ENCODE measurements around the gene CATSPER1.

Gene CATSPER1

GRCh38 chr11:66039765-66040164 is 13.5 kb upstream of the CATSPER1 start:
- H2AFZ ChIP-seq (ENCODE audit: low read depth, low read length) = no peak overlapping the region
- H3K36me3 ChIP-seq (replicated peaks; ENCODE audit: low read depth, low read length) = no peaks in the 10 kb centered on the region
- TF ChIP-seq, protein P1, sequence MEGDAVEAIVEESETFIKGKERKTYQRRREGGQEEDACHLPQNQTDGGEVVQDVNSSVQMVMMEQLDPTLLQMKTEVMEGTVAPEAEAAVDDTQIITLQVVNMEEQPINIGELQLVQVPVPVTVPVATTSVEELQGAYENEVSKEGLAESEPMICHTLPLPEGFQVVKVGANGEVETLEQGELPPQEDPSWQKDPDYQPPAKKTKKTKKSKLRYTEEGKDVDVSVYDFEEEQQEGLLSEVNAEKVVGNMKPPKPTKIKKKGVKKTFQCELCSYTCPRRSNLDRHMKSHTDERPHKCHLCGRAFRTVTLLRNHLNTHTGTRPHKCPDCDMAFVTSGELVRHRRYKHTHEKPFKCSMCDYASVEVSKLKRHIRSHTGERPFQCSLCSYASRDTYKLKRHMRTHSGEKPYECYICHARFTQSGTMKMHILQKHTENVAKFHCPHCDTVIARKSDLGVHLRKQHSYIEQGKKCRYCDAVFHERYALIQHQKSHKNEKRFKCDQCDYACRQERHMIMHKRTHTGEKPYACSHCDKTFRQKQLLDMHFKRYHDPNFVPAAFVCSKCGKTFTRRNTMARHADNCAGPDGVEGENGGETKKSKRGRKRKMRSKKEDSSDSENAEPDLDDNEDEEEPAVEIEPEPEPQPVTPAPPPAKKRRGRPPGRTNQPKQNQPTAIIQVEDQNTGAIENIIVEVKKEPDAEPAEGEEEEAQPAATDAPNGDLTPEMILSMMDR (IDR thresholded peaks at IDR 0.05; ENCODE audit: low read depth, low read length) = no peak
- TF ChIP-seq EZH2phosphoT487 (IDR thresholded peaks at IDR 0.05; ENCODE audit: low read depth) = no peak
- H3K9me3 ChIP-seq (ENCODE audit: insufficient read depth, low read length) = no peaks in the 10 kb centered on the region
- no peaks in the 10 kb centered on the region; the same call in 1 of the 2 replicates for H3K27me3 ChIP-seq (ENCODE audit: low read depth, low read length)
- H3K9ac ChIP-seq (ENCODE audit: low read length) = no peak overlapping the region
- H3K27ac ChIP-seq (ENCODE audit: low read length) = no peak overlapping the region
- no peaks in the 10 kb centered on the region for H3K79me2 ChIP-seq (ENCODE audit: low read length)
- no peak overlapping the region for H3K4me2 ChIP-seq (ENCODE audit: low read length)
- no peak overlapping the region for H3K4me3 ChIP-seq (ENCODE audit: low read length)
- peaks cover 3% of the 10 kb centered on the region; the same call in 1 of the 2 replicates for H3K4me1 ChIP-seq (ENCODE audit: low read length)
- H4K20me1 ChIP-seq (ENCODE audit: insufficient read depth, low read length) = no peaks in the 10 kb centered on the region

DNA sequence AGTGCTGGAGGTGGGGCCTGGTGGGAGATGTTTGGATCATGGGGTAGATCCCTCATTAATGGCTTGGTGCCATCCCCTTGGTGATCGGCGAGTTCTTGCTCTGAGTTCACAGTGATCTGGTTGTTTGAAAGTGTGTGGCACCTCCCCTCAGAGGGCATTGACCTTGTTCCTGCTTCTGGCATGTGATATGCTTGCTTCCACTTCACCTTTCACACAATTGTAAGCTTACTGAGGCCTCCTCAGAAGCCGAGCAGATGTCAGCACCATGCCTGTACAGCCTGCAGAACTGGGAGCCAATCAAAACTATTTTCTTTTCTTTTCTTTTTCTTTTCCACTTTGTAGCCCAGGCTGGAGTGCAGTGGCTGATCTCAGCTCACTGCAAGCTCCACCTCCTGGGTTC is 11.0 kb upstream of the CATSPER1 start:
- no peak overlapping the region for H2AFZ ChIP-seq (ENCODE audit: low read depth, low read length)
- H3K9me3 ChIP-seq (ENCODE audit: insufficient read depth, low read length) = no peaks in the 10 kb centered on the region

DNA sequence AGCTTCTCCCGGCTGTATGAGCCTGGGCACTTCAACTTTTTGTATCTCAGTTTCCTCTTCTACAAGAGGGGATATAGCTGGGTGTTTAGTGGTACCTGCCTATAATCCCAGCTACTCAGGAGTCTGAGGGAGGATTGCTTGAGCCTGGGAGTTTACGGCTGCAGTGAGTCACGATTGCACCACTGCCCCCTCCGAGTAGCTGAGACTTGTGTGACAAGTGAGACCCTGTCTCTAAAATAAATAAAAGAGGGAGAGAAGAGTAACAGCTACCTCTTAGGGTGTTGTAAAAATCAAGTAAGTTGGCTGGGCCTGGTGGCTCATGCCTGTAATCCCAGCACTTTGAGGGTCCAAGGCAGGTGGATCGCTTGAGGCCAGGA is 10.0 kb upstream of the CATSPER1 start:
- no peak overlapping the region for H3K4me3 ChIP-seq (ENCODE audit: low read length)
- no peaks in the 10 kb centered on the region for H3K79me2 ChIP-seq (ENCODE audit: low read length)
- H3K4me2 ChIP-seq (ENCODE audit: low read length) = no peak overlapping the region
- H3K36me3 ChIP-seq (replicated peaks; ENCODE audit: low read depth, low read length) = no peaks in the 10 kb centered on the region
- TF ChIP-seq EZH2phosphoT487 (IDR thresholded peaks at IDR 0.05; ENCODE audit: low read depth) = no peak
- TF ChIP-seq, protein P1 (IDR thresholded peaks at IDR 0.05; ENCODE audit: low read depth, low read length) = no peak
- peaks cover 4% of the 10 kb centered on the region for H3K4me1 ChIP-seq (ENCODE audit: low read length)
- H3K9me3 ChIP-seq (ENCODE audit: insufficient read depth, low read length) = no peaks in the 10 kb centered on the region
- H3K9ac ChIP-seq (ENCODE audit: low read length) = no peak overlapping the region
- H3K27ac ChIP-seq (ENCODE audit: low read length) = no peak overlapping the region
- no peaks in the 10 kb centered on the region; the same call in 1 of the 2 replicates for H3K27me3 ChIP-seq (ENCODE audit: low read depth, low read length)
- H2AFZ ChIP-seq (ENCODE audit: low read depth, low read length) = no peak overlapping the region
- H4K20me1 ChIP-seq (ENCODE audit: insufficient read depth, low read length) = no peaks in the 10 kb centered on the region

More for the DNA sequence above, 11.0 kb upstream of the CATSPER1 start:
- no peaks in the 10 kb centered on the region for H3K79me2 ChIP-seq (ENCODE audit: low read length)
- no peak overlapping the region for H3K4me2 ChIP-seq (ENCODE audit: low read length)
- peaks cover 4% of the 10 kb centered on the region for H3K4me1 ChIP-seq (ENCODE audit: low read length)
- no peak for TF ChIP-seq EZH2phosphoT487 (IDR thresholded peaks at IDR 0.05; ENCODE audit: low read depth)
- TF ChIP-seq, protein P1 (IDR thresholded peaks at IDR 0.05; ENCODE audit: low read depth, low read length) = no peak
- H3K27me3 ChIP-seq (ENCODE audit: low read depth, low read length) = no peaks in the 10 kb centered on the region; the same call in 1 of the 2 replicates
- no peak overlapping the region for H3K27ac ChIP-seq (ENCODE audit: low read length)
- no peaks in the 10 kb centered on the region for H4K20me1 ChIP-seq (ENCODE audit: insufficient read depth, low read length)
- no peaks in the 10 kb centered on the region for H3K36me3 ChIP-seq (replicated peaks; ENCODE audit: low read depth, low read length)
- H3K4me3 ChIP-seq (ENCODE audit: low read length) = no peak overlapping the region
- no peak overlapping the region for H3K9ac ChIP-seq (ENCODE audit: low read length)

DNA sequence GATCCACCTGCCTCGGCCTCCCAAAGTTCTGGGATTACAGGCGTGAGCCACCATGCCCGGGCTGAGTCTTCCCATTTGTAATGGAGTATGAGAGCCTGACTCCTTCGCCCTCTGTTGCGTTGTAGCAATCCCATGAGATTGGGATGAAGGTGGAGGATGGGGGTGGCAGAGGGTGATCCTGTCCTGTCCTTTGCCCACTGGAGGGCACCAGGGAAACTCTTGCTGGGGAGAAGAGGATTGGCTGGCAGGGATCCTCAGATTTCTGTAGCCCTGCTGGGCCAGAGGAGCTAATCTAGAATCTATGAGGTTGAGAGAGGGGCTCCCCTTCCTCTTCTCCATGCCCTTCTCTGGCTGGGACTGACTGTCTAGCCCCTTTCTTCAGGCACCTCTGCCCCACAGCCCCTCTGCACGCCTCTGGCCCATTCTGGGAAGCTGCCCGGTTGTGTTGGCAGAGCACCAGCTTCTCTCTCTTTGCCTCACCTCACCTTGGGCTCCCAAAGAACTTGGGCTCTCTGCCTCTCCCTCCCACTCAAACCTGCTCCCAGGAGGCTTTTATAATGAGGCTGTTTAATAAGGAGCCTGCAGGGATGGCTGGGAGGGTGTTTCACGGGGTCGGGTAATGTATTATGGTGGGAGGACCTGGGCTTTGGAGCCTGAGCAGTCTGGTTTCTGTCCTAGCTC is 9.5 kb upstream of the CATSPER1 start:
- Histone ChIP-seq H3K4me2 (ENCODE audit: low read length) (no peak overlapping the region), H4K20me1 (ENCODE audit: insufficient read depth, low read length) (no peaks in the 10 kb centered on the region), H3K4me1 (ENCODE audit: low read length) (peaks cover 4% of the 10 kb centered on the region), H2AFZ (ENCODE audit: low read depth, low read length) (no peak overlapping the region), H3K9ac (ENCODE audit: low read length) (no peak overlapping the region), H3K27ac (ENCODE audit: low read length) (no peak overlapping the region), H3K4me3 (ENCODE audit: low read length) (no peak overlapping the region), H3K9me3 (ENCODE audit: insufficient read depth, low read length) (no peaks in the 10 kb centered on the region), H3K27me3 (ENCODE audit: low read depth, low read length) (no peaks in the 10 kb centered on the region; the same call in 1 of the 2 replicates), H3K36me3 (replicated peaks; ENCODE audit: low read depth, low read length) (no peaks in the 10 kb centered on the region), H3K79me2 (ENCODE audit: low read length) (no peaks in the 10 kb centered on the region)
- TF ChIP-seq, protein P1 (IDR thresholded peaks at IDR 0.05; ENCODE audit: low read depth, low read length) = no peak
- TF ChIP-seq EZH2phosphoT487 (IDR thresholded peaks at IDR 0.05; ENCODE audit: low read depth) = no peak
